ENCODE results near the gene OR10AD1. TPM values are rescaled to one million over a fixed set of nuclear protein-coding genes. Genes with fewer than 3 reads are reported as not detected.

OR10AD1 gene, protein sequence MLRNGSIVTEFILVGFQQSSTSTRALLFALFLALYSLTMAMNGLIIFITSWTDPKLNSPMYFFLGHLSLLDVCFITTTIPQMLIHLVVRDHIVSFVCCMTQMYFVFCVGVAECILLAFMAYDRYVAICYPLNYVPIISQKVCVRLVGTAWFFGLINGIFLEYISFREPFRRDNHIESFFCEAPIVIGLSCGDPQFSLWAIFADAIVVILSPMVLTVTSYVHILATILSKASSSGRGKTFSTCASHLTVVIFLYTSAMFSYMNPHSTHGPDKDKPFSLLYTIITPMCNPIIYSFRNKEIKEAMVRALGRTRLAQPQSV
- not detected in 2 replicates for total RNA-seq

DNA sequence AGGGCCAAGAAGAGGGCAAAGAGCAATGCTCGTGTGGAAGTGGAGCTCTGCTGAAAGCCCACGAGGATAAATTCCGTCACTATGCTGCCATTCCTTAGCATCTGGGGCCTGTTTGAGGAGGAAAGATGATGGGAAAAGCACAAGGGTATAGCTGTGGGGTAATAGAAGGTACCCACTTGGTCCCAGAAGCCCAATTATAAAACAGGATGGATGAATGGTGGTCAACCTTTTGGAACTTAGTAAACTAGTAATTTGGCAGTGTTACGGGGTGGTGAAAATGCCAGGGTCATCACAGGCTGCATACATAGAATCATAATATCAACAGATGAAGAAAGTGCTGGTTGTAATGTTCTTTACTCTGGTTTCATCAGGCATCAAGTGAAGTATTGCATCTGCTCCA, at the start of gene OR10AD1:
Gene OR10AD1 (minus strand): TSS at position 101 of the 400 bp plus-strand sequence. CDS start 0 bp downstream, at position 101.

DNA sequence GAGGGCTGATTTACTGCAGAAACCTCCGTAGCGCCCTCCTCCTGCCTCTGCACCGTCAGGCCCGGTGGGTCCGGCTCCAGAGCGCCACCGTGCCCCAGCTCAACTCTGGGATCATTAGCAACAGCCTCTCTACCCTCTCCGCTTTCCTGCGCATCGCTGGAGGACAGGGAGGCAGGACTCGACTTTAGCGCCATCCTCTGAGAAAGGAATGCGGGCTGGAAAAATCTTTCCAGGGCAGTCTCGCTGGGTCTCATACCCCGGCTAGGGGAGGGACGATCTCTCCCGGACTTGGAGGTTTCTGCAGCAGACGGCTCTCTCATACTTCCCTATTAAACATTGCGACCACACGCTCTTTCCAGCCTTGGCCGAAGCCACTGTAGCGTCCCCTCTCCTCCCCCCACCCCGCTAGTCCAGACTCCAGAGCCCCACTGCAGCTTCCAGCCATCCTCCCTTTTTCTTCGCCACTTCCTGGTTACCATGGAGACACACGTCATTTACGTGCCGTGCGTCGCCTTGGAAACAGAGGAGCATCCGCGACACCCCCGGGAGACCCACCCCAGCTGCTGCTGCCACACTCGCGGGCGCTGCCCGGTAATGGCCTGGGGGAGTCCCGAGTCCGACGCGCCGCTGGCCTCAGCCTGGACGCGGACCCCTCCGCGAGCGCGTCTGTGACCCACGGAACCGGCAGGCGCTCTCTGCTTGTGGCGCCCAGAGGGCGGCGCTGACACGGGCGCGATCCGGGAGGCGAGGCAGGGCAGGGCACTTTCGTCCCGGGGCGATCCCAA, 19.8 kb downstream of the OR10AD1 start, which contains the start of gene CCDC184:
Gene CCDC184 (plus strand): TSS at position 554 of the 785 bp plus-strand sequence. CDS start 479 bp downstream, outside the sequence.

GRCh38 chr12:48157018-48157888, 45.8 kb downstream of the OR10AD1 start, which contains the start of gene ASB8:
Gene ASB8 (minus strand): TSS chr12:48157515. CDS start chr12:48153496, 4,019 bp downstream.

Other genes with a start within 250 kb of the OR10AD1 start
- gene TMEM106C, start 239.7 kb downstream of the OR10AD1 start, total RNA-seq: 59.5 and 91.9 TPM in 2 replicates
- gene COL2A1, start 198.8 kb downstream of the OR10AD1 start, total RNA-seq: 0.48 and 0.64 TPM in 2 replicates
- gene SENP1, start 97.2 kb downstream of the OR10AD1 start, total RNA-seq: 8.9 and 15.3 TPM in 2 replicates
- gene PFKM, start 83.9 kb downstream of the OR10AD1 start, total RNA-seq: 52.9 and 63.4 TPM in 2 replicates
- 9.4 and 10.4 TPM in 2 replicates for gene ASB8, start 45.8 kb downstream of the OR10AD1 start, total RNA-seq
- not detected in 2 replicates for gene CCDC184, start 19.6 kb downstream of the OR10AD1 start, total RNA-seq
- gene ZNF641, start 147.6 kb upstream of the OR10AD1 start, total RNA-seq: 4.7 and 11.8 TPM in 2 replicates